ENCODE results near the gene GART. TPM values are rescaled to one million over a fixed set of nuclear protein-coding genes. Genes with fewer than 3 reads are reported as not detected.

The GART gene
- total RNA-seq, 1 experiment from 2014 or later: 162 TPM

- no peak overlapping the region for H3T11ph ChIP-seq (ENCODE audit: low read length)
- Mint-ChIP-seq H3K4me1 (peaks cover 6 to 8% of the 10 kb centered on the region in 2 experiments), H3K27me3 (ENCODE audit: low read depth) (peaks cover 2% of the 10 kb centered on the region; the same call in 1 of the 2 replicates), H3K36me3 (ENCODE audit: insufficient read depth in 1 of 3, low read depth in 3 of 3) (no peaks in the 10 kb centered on the region; a peak in 2 of 7 replicates), H3K4me3 (peak overlapping the region; percentile 83 to 95; a peak in 4 of 5 replicates), H3K27ac (no peak overlapping the region), H3K9me3 (no peaks in the 10 kb centered on the region)
- no peak overlapping the region for H2BK5ac ChIP-seq (ENCODE audit: insufficient read length, low read length)
- H4K8ac ChIP-seq (replicated peaks; ENCODE audit: insufficient read length, low read depth, low read length): no peak overlapping the region
- no peak overlapping the region for H3K14ac ChIP-seq (ENCODE audit: insufficient read depth, low read length)
- TF ChIP-seq CTCF (conservative IDR thresholded peaks at IDR 0.05): no peak
- H3K79me1 ChIP-seq (ENCODE audit: insufficient read depth, low read depth, low read length, poor library complexity, severe bottlenecking): peaks cover 2% of the 10 kb centered on the region
- H2BK12ac ChIP-seq (ENCODE audit: insufficient read length, low read depth, low read length): no peak overlapping the region
- H3K23me2 ChIP-seq (ENCODE audit: insufficient read length, low read depth, low read length, poor library complexity, severe bottlenecking): peaks cover 20% of the 10 kb centered on the region
- no peak overlapping the region for H2AK5ac ChIP-seq (ENCODE audit: insufficient read length, low read length)
- H3K56ac ChIP-seq (ENCODE audit: insufficient read length, low read depth, low read length): no peak overlapping the region
- H3K9ac ChIP-seq (ENCODE audit: extremely low read depth, insufficient read length, low read length): no peak overlapping the region
- peaks cover 2% of the 10 kb centered on the region; the same call in 1 of the 2 replicates for H3K4me1 ChIP-seq (ENCODE audit: insufficient read depth, low read length)
- H2BK15ac ChIP-seq (ENCODE audit: low read depth, low read length): no peak overlapping the region
- no peak overlapping the region for H3K23ac ChIP-seq (ENCODE audit: insufficient read length, low read depth, low read length)
- no peak overlapping the region for H3K4me2 ChIP-seq (ENCODE audit: insufficient read depth, insufficient read length, low read length)
- no peak overlapping the region for H3K18ac ChIP-seq (ENCODE audit: insufficient read length, low read depth, low read length)
- no peaks in the 10 kb centered on the region for H3K79me2 ChIP-seq (ENCODE audit: insufficient read depth, low read length)
- no peaks in the 10 kb centered on the region for H3K27me3 ChIP-seq (ENCODE audit: insufficient read depth, low read length)
- H4K91ac ChIP-seq (ENCODE audit: insufficient read length, low read depth, low read length): no peak overlapping the region
- WGBS (ENCODE audit: extremely low coverage, insufficient read length, low lambda C conversion rate): no CpG with 5 or more reads among the region's 9 CpGs
- no peak for DNase-seq
- no peaks in the 10 kb centered on the region for H3K9me3 ChIP-seq (ENCODE audit: control insufficient read depth, low read depth, low read length)
- H4K20me1 ChIP-seq (ENCODE audit: control insufficient read depth, insufficient read depth, insufficient read length): no peaks in the 10 kb centered on the region
- H2BK120ac ChIP-seq (ENCODE audit: low read depth, low read length, poor library complexity, severe bottlenecking): no peak overlapping the region
- H2AFZ ChIP-seq (ENCODE audit: low read length): no peak overlapping the region
- H2BK20ac ChIP-seq (ENCODE audit: low read depth, low read length, poor library complexity, severe bottlenecking): no peak overlapping the region
- H3K27ac ChIP-seq (ENCODE audit: insufficient read length, low read depth, low read length): no peak overlapping the region
- H4K5ac ChIP-seq (ENCODE audit: insufficient read length, low read depth, low read length): no peak overlapping the region
- H3K4ac ChIP-seq (ENCODE audit: low read depth, low read length): no peak overlapping the region
These were observed 60.5 kb downstream of the GART start for GRCh38 chr21:33481314-33481943.
